Immature natural killer cell (primary cell): ENCODE results near the gene HIVEP3. TPM values are rescaled to one million over a fixed set of nuclear protein-coding genes. Genes with fewer than 3 reads are reported as not detected.
"Not testable (repeated sequence)": the region's sequence is repeated elsewhere in the genome, so short reads cannot be mapped to it uniquely, and the experiment has no call there.

Experiments
- DNase-seq, 3 donors: peaks; one replicate each; pipeline ENCODE4 v3.0.0; 2022; ENCODE audit warnings: mixed read lengths in 1 of 3
- H3K27ac Mint-ChIP-seq, 6 donors: one replicate each; pipeline ENCODE4 v1.8.0; 2020; ENCODE audit warnings: mixed read lengths in 6 of 6, mild to moderate bottlenecking in 5 of 6, inconsistent platforms in 4 of 6, moderate library complexity in 3 of 6
- H3K27me3 Mint-ChIP-seq, 3 donors: one replicate each; pipeline ENCODE4 v1.8.0; 2020 to 2021; ENCODE audit warnings: low read depth in 3 of 3, mild to moderate bottlenecking in 3 of 3, mixed read lengths in 3 of 3, moderate library complexity in 3 of 3, inconsistent platforms in 1 of 3
- H3K36me3 Mint-ChIP-seq, 3 donors: one replicate each; pipeline ENCODE4 v1.8.0; 2020; ENCODE audit warnings: mixed read lengths in 3 of 3, inconsistent platforms in 2 of 3, mild to moderate bottlenecking in 2 of 3
- H3K4me1 Mint-ChIP-seq, 2 donors: one replicate each; pipeline ENCODE4 v1.8.0; 2020; ENCODE audit warnings: inconsistent platforms in 2 of 2, mild to moderate bottlenecking in 2 of 2, mixed read lengths in 2 of 2, moderate library complexity in 1 of 2
- H3K4me3 Mint-ChIP-seq, 5 donors: one replicate each; pipeline ENCODE4 v1.8.0; 2020; ENCODE audit warnings: mild to moderate bottlenecking in 5 of 5, mixed read lengths in 5 of 5, inconsistent platforms in 3 of 5, moderate library complexity in 3 of 5
- H3K9me3 Mint-ChIP-seq, 6 donors: one replicate each; pipeline ENCODE4 v1.8.0; 2020; ENCODE audit warnings: mild to moderate bottlenecking in 6 of 6, mixed read lengths in 6 of 6, inconsistent platforms in 4 of 6, moderate library complexity in 3 of 6
- polyA plus RNA-seq, 3 donors: library from polyadenylated mRNA; unstranded; fragments of 300-500 nt; fragmentation: Illumina TruSeq; gene quantifications; one replicate each; pipeline ENCODE4 v1.2.3, GENCODE V29; 2021

HIVEP3 gene
- polyA plus RNA-seq = 10 to 100 TPM in 2 of 3 donors, 1 to 10 TPM in 1; 9.8 to 24.1 (median 15.5) TPM

DNA sequence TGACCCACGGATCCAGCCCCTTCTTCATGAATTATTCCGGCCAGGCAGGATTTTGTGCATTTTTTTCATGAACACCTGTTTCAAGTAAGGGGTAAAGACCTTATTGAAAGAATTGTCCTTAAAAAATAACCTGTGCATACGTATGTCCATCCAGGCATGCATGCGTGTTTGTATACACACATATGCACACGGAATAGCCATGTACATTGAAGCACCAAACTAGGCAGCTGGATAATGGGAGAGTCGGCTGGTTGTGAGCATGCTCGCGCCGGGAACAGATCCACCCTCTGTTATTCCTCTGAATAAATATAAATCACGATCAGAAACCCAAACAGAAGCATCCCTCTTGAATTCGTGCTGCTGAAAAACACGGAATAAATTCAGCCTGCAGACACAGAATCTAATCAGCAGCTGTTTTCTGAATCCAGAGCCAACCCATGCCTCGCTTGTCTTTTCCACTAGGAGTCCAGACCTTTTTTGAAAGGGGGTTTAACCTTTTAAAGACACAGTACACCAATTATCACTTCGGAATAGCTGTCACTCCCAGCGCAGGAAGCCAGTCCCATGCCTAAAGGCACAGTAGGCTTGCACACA, at the start of gene HIVEP3:
TSS of gene HIVEP3 (minus strand) at position 473 of the 594 bp plus-strand sequence.
- H3K4me3 Mint-ChIP-seq = peak within 1 kb of the TSS; percentile 87 to 99 (median 91)
- H3K9me3 Mint-ChIP-seq = no peaks in the 10 kb centered on the region
- H3K27me3 Mint-ChIP-seq = peaks cover 7 to 10% (median 10%) of the 10 kb centered on the region in 3 donors
- no peak for DNase-seq
- H3K27ac Mint-ChIP-seq = peak within 1 kb of the TSS; percentile 95 to 100 (median 98)
- H3K4me1 Mint-ChIP-seq = peaks cover 74 to 84% of the 10 kb centered on the region in 2 donors
- H3K36me3 Mint-ChIP-seq = peaks cover 0 to 4% (median 0%) of the 10 kb centered on the region in 3 donors

DNA sequence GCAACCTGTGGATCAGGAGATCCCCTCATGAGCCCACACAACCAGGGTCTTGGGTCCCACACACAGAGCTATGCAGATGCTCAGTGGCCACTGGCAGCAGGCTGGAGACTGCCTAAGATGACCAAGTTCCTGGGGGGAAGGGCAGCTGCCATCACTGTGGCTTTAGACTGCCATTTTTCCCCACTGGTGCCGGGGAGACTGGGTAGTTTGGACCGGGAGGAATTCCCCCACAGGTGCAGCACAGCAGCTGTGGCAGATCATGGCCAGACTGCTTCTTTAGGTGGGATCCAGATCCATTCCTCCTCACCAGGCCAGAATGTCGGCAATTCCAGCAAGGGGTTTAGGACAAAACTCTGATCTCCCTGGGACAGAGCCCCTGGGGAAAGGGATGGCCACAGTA, 45.7 kb upstream of the HIVEP3 start:
- no peak overlapping the region for H3K4me3 Mint-ChIP-seq
- peaks cover 0 to 13% (median 5%) of the 10 kb centered on the region in 3 donors for H3K36me3 Mint-ChIP-seq
- H3K9me3 Mint-ChIP-seq = peaks cover 0 to 9% (median 0%) of the 10 kb centered on the region in 6 donors
- peaks cover 0 to 2% (median 0%) of the 10 kb centered on the region in 3 donors for H3K27me3 Mint-ChIP-seq
- no peak for DNase-seq
- H3K4me1 Mint-ChIP-seq = peaks cover 26 to 77% of the 10 kb centered on the region in 2 donors
- no peak overlapping the region for H3K27ac Mint-ChIP-seq

DNA sequence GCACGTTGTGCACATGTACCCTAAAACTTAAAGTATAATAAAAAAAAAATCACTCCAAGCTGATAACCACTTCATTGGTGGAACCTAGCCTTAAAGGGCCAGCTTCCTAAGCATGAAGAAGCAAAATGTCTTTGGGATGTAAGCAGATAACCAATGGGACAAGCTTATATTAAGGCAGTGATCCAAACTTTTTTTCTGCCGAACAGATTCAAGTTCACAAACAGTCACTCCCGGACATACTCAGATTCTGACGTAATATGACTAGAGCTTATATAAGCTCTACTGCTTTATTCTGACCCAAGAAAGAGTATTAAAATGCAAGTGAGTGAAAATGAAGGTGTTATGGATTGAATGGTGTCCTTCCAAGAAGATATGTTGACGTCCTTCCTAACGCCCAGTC, 44.9 kb upstream of the HIVEP3 start:
- H3K36me3 Mint-ChIP-seq = peaks cover 0 to 7% (median 5%) of the 10 kb centered on the region in 3 donors
- DNase-seq = no peak
- peaks cover 24 to 72% of the 10 kb centered on the region in 2 donors for H3K4me1 Mint-ChIP-seq

GRCh38 chr1:41958015-41958673, 39.4 kb upstream of the HIVEP3 start:
- H3K27ac Mint-ChIP-seq = no peak overlapping the region
- H3K4me1 Mint-ChIP-seq = peaks cover 28 to 68% of the 10 kb centered on the region in 2 donors
- H3K27me3 Mint-ChIP-seq = peaks cover 0 to 2% (median 0%) of the 10 kb centered on the region in 3 donors
- H3K4me3 Mint-ChIP-seq = no peak overlapping the region
- no peak for DNase-seq
- H3K36me3 Mint-ChIP-seq = no peaks in the 10 kb centered on the region
- no peaks in the 10 kb centered on the region for H3K9me3 Mint-ChIP-seq

More for the DNA sequence above, 44.9 kb upstream of the HIVEP3 start:
- Mint-ChIP-seq H3K9me3 (peaks cover 0 to 9% (median 0%) of the 10 kb centered on the region in 6 donors), H3K27me3 (no peaks in the 10 kb centered on the region), H3K27ac (no peak overlapping the region), H3K4me3 (no peak overlapping the region)

- Mint-ChIP-seq H3K27ac (no peak overlapping the region), H3K4me3 (no peak overlapping the region), H3K9me3 (no peaks in the 10 kb centered on the region), H3K4me1 (peaks cover 28 to 70% of the 10 kb centered on the region in 2 donors), H3K27me3 (peaks cover 0 to 2% (median 0%) of the 10 kb centered on the region in 3 donors), H3K36me3 (peaks cover 0 to under 1% (median 0%) of the 10 kb centered on the region in 3 donors)
- DNase-seq = no peak
Measured at GRCh38 chr1:41957568-41957967, 38.8 kb upstream of the HIVEP3 start.

- no peak for DNase-seq
- peaks cover 24 to 71% of the 10 kb centered on the region in 2 donors for H3K4me1 Mint-ChIP-seq
- no peak overlapping the region for H3K4me3 Mint-ChIP-seq
Measured at GRCh38 chr1:41955461-41956159, 36.9 kb upstream of the HIVEP3 start.

DNA sequence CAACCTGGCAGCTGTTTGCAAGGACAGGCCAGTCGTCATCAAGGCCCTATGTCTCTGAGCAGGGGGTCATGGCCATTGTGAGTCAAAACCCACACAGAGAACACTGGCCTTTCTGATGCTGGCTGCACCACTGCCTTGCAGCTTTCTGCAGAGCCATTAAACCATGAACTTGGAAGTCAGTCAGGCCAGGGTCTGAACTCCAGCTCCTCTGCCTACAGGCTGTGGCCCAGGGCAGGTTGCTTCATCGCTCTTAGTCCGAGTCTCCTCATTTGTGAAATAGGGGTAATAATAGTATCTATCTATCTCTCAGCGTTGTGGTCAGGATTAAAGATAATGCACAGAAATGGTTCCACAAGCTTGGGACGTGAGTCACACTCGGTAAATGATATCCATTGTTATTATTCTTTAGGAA, 35.8 kb upstream of the HIVEP3 start:
- peaks cover 0 to 3% (median 0%) of the 10 kb centered on the region in 3 donors for H3K27me3 Mint-ChIP-seq
- peaks cover 0 to 13% (median 9%) of the 10 kb centered on the region in 3 donors for H3K36me3 Mint-ChIP-seq
- peaks cover 16 to 64% of the 10 kb centered on the region in 2 donors for H3K4me1 Mint-ChIP-seq
- no peak overlapping the region for H3K27ac Mint-ChIP-seq
- H3K4me3 Mint-ChIP-seq = no peak overlapping the region
- DNase-seq = no peak
- H3K9me3 Mint-ChIP-seq = peaks cover 0 to 4% (median 0%) of the 10 kb centered on the region in 6 donors

More at GRCh38 chr1:41955461-41956159, 36.9 kb upstream of the HIVEP3 start:
- H3K36me3 Mint-ChIP-seq = peaks cover 0 to 13% (median 9%) of the 10 kb centered on the region in 3 donors
- H3K27me3 Mint-ChIP-seq = peaks cover 0 to 3% (median 0%) of the 10 kb centered on the region in 3 donors
- peak overlapping the region in 1 of 6 donors; percentile 36 for H3K27ac Mint-ChIP-seq
- H3K9me3 Mint-ChIP-seq = no peaks in the 10 kb centered on the region

DNA sequence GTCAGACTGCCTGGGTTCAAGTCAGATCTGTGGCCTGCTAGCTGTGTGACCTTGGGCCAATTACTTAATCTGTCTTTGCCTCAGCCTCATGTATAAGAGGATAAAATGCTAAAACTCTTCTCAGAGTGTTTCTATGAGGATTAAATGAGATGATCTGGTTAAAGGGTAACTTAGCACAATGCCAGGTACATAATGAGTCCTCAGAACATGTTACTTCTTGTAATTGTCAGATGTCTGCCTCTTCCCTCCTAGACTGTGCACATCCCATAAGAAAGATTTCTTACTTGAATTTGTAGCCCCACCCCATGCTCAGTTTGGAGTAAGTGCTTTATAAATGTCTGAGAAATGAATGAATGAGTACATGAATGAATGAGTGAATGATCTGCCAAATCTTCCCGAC, 34.6 kb upstream of the HIVEP3 start:
- H3K27me3 Mint-ChIP-seq = peaks cover 0 to 3% (median 0%) of the 10 kb centered on the region in 3 donors
- H3K4me1 Mint-ChIP-seq = peaks cover 18 to 67% of the 10 kb centered on the region in 2 donors
- H3K27ac Mint-ChIP-seq = peak overlapping the region in 1 of 6 donors; percentile 22
- peaks cover 0 to 7% (median 0%) of the 10 kb centered on the region in 6 donors for H3K9me3 Mint-ChIP-seq
- no peak overlapping the region for H3K4me3 Mint-ChIP-seq
- H3K36me3 Mint-ChIP-seq = peaks cover 0 to 16% (median 13%) of the 10 kb centered on the region in 3 donors
- DNase-seq = no peak

GRCh38 chr1:41952208-41952607, 33.5 kb upstream of the HIVEP3 start:
- Mint-ChIP-seq H3K9me3 (peaks cover 0 to 7% (median 0%) of the 10 kb centered on the region in 6 donors), H3K4me1 (peaks cover 18 to 64% of the 10 kb centered on the region in 2 donors), H3K36me3 (peaks cover 0 to 16% (median 13%) of the 10 kb centered on the region in 3 donors), H3K4me3 (no peak overlapping the region), H3K27me3 (peaks cover 0 to 3% (median 0%) of the 10 kb centered on the region in 3 donors), H3K27ac (no peak overlapping the region)
- DNase-seq = no peak

- H3K9me3 Mint-ChIP-seq, H3K4me3 Mint-ChIP-seq, DNase-seq, H3K27ac Mint-ChIP-seq, H3K27me3 Mint-ChIP-seq: not testable (repeated sequence)
- peaks cover 0 to 16% (median 13%) of the 10 kb centered on the region in 3 donors for H3K36me3 Mint-ChIP-seq
- H3K4me1 Mint-ChIP-seq = peaks cover 18 to 61% of the 10 kb centered on the region in 2 donors
Measured at GRCh38 chr1:41951492-41951891, 32.8 kb upstream of the HIVEP3 start.

GRCh38 chr1:41950820-41951219, 32.1 kb upstream of the HIVEP3 start:
- peaks cover 0 to 16% (median 13%) of the 10 kb centered on the region in 3 donors for H3K36me3 Mint-ChIP-seq
- H3K27ac Mint-ChIP-seq = no peak overlapping the region
- no peak overlapping the region for H3K4me3 Mint-ChIP-seq

DNA sequence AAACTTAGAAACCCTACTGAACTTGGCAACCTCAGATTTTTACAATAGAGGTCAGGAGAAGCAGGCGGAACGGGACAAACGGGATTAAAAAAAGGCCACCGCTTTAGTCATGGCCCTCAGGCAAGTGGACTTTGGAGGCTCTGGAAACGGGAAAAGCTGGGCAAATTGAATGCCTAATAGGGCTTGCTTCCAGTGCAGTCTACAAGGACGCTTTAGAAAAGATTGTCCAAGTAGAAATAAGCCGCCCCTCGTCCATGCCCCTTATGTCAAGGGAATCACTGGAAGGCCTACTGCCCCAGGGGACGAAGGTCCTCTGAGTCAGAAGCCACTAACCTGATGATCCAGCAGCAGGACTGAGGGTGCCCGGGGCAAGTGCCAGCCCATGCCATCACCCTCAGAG, 27.2 kb upstream of the HIVEP3 start:
- H3K4me1 Mint-ChIP-seq = peaks cover 7 to 18% of the 10 kb centered on the region in 2 donors
- not testable (repeated sequence) for DNase-seq, H3K4me3 Mint-ChIP-seq, H3K27me3 Mint-ChIP-seq, H3K36me3 Mint-ChIP-seq, H3K9me3 Mint-ChIP-seq
- peak overlapping the region in 1 of 6 donors; percentile 31 for H3K27ac Mint-ChIP-seq

More at GRCh38 chr1:41950820-41951219, 32.1 kb upstream of the HIVEP3 start:
- DNase-seq = no peak
- Mint-ChIP-seq H3K9me3 (peaks cover 0 to 7% (median 0%) of the 10 kb centered on the region in 6 donors), H3K4me1 (peaks cover 16 to 56% of the 10 kb centered on the region in 2 donors), H3K27me3 (peaks cover 0 to 3% (median 0%) of the 10 kb centered on the region in 3 donors)

DNA sequence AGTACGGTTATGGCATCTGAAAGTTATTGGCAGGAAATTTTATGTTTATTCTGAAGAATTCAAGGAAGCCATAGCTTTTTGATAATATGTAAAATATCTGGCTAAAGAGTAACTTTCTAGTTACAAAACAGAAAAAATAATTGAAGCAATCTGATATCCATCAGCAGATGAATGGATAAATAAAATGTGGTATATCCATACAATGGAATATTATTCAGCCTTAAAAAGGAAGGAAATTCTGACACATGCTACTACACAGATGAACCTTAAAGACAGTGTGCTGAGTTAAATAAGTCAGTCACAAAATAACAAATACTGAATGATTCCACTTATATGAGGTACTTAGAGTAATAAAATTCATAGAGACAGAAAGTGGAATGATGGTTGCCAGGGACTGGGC, 25.0 kb upstream of the HIVEP3 start:
- Mint-ChIP-seq H3K27ac (peak overlapping the region in 1 of 6 donors; percentile 8), H3K27me3 (no peaks in the 10 kb centered on the region), H3K9me3 (peaks cover 0 to 7% (median 0%) of the 10 kb centered on the region in 6 donors), H3K36me3 (peaks cover 3 to 7% (median 4%) of the 10 kb centered on the region in 3 donors), H3K4me3 (no peak overlapping the region), H3K4me1 (peaks cover 5 to 8% of the 10 kb centered on the region in 2 donors)
- DNase-seq = no peak
